HepG2 (cell line): Measurements from ENCODE around the gene GBP3. TPM values are rescaled to one million over a fixed set of nuclear protein-coding genes. Genes with fewer than 3 reads are reported as not detected.

Experiments used
- ATAC-seq: fragments of 200-7000 bp; cut with Tn5 transposase; 3 replicates; pipeline ENCODE4 v1.9.1; 2020; ENCODE audit warnings: mild to moderate bottlenecking, moderate library complexity
- BruUV-seq: library from RNA; stranded (reverse); fragments of 400-500 nt; replicated peaks from 2 replicates; lab custom pipeline; 2021; lab: Mats Ljungman, UMichigan
- CTCF ChIA-PET: fragments of 300-600 bp; formaldehyde crosslinking; extraction: SDS; loops from one replicate; lab custom pipeline; 2021; ENCODE audit warnings: low total read pairs, inconsistent platforms, low intra/inter-chr PET ratio; lab: Yijun Ruan, JAX
- POLR2A ChIA-PET: fragments of 350-600 bp; sonication (Branson Sonifier 250); formaldehyde crosslinking; loops from one replicate; lab custom pipeline; 2020; ENCODE audit warnings: antibody characterized with exemption, inconsistent platforms; lab: Yijun Ruan, JAX
- DNase-seq: peaks from one replicate; pipeline ENCODE4 v3.0.0-alpha.2; 2015; ENCODE audit warnings: low spot score
- FAIRE-seq: peaks from 3 replicates; lab custom pipeline; 2011; peaks lifted over from hg19 to GRCh38; lab: Jason Lieb, UNC
- H2AFZ ChIP-seq: one replicate; pipeline ENCODE4 v1.6.1; 2011; ENCODE audit warnings: low read length, inconsistent platforms
- H3K27ac ChIP-seq: fragments of 300-600 bp; 3 replicates; pipeline ENCODE4 v1.8.0; 2011; ENCODE audit warnings: mixed run types, mild to moderate bottlenecking, mixed read lengths, low read length, inconsistent platforms; ENCODE audit not compliant: insufficient read depth; ENCODE audit errors: extremely low read length
- H3K27me3 ChIP-seq, 2 experiments: fragments of 200-600 bp in 1 of 2; 2 replicates in 1 of 2; 3 replicates in 1 of 2; pipeline versions ENCODE4 v1.6.0 to v1.8.0; 2011; ENCODE audit warnings: low read length in 2 of 2, mild to moderate bottlenecking in 2 of 2, moderate library complexity in 2 of 2, inconsistent platforms in 1 of 2; ENCODE audit not compliant: insufficient read depth in 2 of 2, control insufficient read depth in 1 of 2
- H3K36me3 ChIP-seq, 2 experiments: fragments of 200-600 bp in 1 of 2; replicated peaks in 1 of 2; 2 replicates in 1 of 2; 3 replicates in 1 of 2; pipeline versions ENCODE4 v1.5.1 to v1.8.0; 2011; ENCODE audit warnings: low read length in 2 of 2, inconsistent platforms in 1 of 2; ENCODE audit not compliant: insufficient read depth in 2 of 2, control insufficient read depth in 1 of 2
- H3K4me1 ChIP-seq: 2 replicates; pipeline ENCODE4 v1.5.1; 2012; ENCODE audit warnings: low read length, inconsistent platforms; ENCODE audit not compliant: insufficient read depth
- H3K4me2 ChIP-seq: 2 replicates; pipeline ENCODE4 v1.6.0; 2011; ENCODE audit warnings: low read depth, low read length, inconsistent platforms
- H3K4me3 ChIP-seq, 3 experiments: fragments of 200-600 bp in 1 of 3; sonication (generic), shearing (Covaris generic) in 1 of 3; replicated peaks in 1 of 3; 2 replicates each; pipeline ENCODE4 v1.5.1; 2011 to 2016; ENCODE audit warnings: low read length in 3 of 3, inconsistent platforms in 2 of 3, low read depth in 2 of 3, mild to moderate bottlenecking in 2 of 3, control low read depth in 1 of 3, mixed read lengths in 1 of 3; ENCODE audit not compliant: insufficient read depth in 1 of 3
- H3K79me2 ChIP-seq: one replicate; pipeline ENCODE4 v1.6.1; 2011; ENCODE audit warnings: low read length, inconsistent platforms; ENCODE audit not compliant: insufficient read depth
- H3K9ac ChIP-seq: 2 replicates; pipeline ENCODE4 v1.6.0; 2011; ENCODE audit warnings: mild to moderate bottlenecking, low read depth, low read length, inconsistent platforms; ENCODE audit not compliant: insufficient read depth
- H3K9me3 ChIP-seq: 2 replicates; pipeline ENCODE4 v1.5.1; 2012; ENCODE audit warnings: mild to moderate bottlenecking, low read length
- H4K20me1 ChIP-seq: 2 replicates; pipeline ENCODE4 v1.6.0; 2011; ENCODE audit warnings: inconsistent platforms, mild to moderate bottlenecking, low read length, moderate library complexity; ENCODE audit not compliant: insufficient read depth
- AHDC1 ChIP-seq: sonication (generic); formaldehyde crosslinking; IDR thresholded peaks from 2 replicates; pipeline ENCODE4 v1.5.1; 2020; ENCODE audit warnings: mild to moderate bottlenecking, missing genetic modification reagents, borderline replicate concordance
- E2F1 ChIP-seq: sonication (generic); formaldehyde crosslinking; IDR thresholded peaks from 2 replicates; pipeline ENCODE4 v1.5.0; 2020; ENCODE audit warnings: missing genetic modification reagents
- FOXA3 ChIP-seq: IDR thresholded peaks from 2 replicates; pipeline ENCODE4 v1.6.1; 2016; ENCODE audit warnings: missing genetic modification reagents, missing compliant biosample characterization
- GLI4 ChIP-seq: sonication (generic); formaldehyde crosslinking; IDR thresholded peaks from 2 replicates; pipeline ENCODE4 v1.5.1; 2020; ENCODE audit warnings: missing genetic modification reagents, mild to moderate bottlenecking, moderate library complexity, borderline replicate concordance
- MTF1 ChIP-seq: sonication (generic); formaldehyde crosslinking; IDR thresholded peaks from 2 replicates; pipeline ENCODE4 v1.5.0; 2020; ENCODE audit warnings: missing genetic modification reagents
- MXD1 ChIP-seq: sonication (generic); formaldehyde crosslinking; IDR thresholded peaks from 2 replicates; pipeline ENCODE4 v1.4.0; 2020; ENCODE audit warnings: mild to moderate bottlenecking, missing genetic modification reagents
- MZF1 ChIP-seq: sonication (generic); formaldehyde crosslinking; IDR thresholded peaks from 2 replicates; pipeline ENCODE4 v1.8.1; 2023; ENCODE audit warnings: mild to moderate bottlenecking, missing genetic modification reagents, borderline replicate concordance
- NFATC3 ChIP-seq: sonication (generic); formaldehyde crosslinking; IDR thresholded peaks from 2 replicates; pipeline ENCODE4 v1.5.1; 2020; ENCODE audit warnings: mild to moderate bottlenecking, missing genetic modification reagents
- PPARG ChIP-seq: conservative IDR thresholded peaks from 2 replicates; pipeline ENCODE4 v1.6.1; 2016; ENCODE audit warnings: missing biosample characterization, missing genetic modification reagents
- RCOR2 ChIP-seq: IDR thresholded peaks from 2 replicates; pipeline ENCODE4 v1.6.1; 2016; ENCODE audit warnings: missing biosample characterization, missing genetic modification reagents
- SETDB1 ChIP-seq: sonication (generic); formaldehyde crosslinking; IDR thresholded peaks from 2 replicates; pipeline ENCODE4 v1.5.1; 2020; ENCODE audit warnings: missing genetic modification reagents, mild to moderate bottlenecking, borderline replicate concordance
- SMAD9 ChIP-seq: sonication (generic); formaldehyde crosslinking; IDR thresholded peaks from 2 replicates; pipeline ENCODE4 v1.5.1; 2020; ENCODE audit warnings: mild to moderate bottlenecking, missing genetic modification reagents
- ZNF235 ChIP-seq: sonication (generic); formaldehyde crosslinking; IDR thresholded peaks from 2 replicates; pipeline ENCODE4 v1.8.1; 2023; ENCODE audit warnings: mild to moderate bottlenecking, missing genetic modification reagents, borderline replicate concordance
- ZNF292 ChIP-seq: sonication (generic); formaldehyde crosslinking; IDR thresholded peaks from 2 replicates; pipeline ENCODE4 v1.8.1; 2022; ENCODE audit warnings: mild to moderate bottlenecking, low read depth, missing genetic modification reagents, borderline replicate concordance
- ZNF350 ChIP-seq: sonication (generic); formaldehyde crosslinking; IDR thresholded peaks from 2 replicates; pipeline ENCODE4 v1.4.0; 2020; ENCODE audit warnings: mild to moderate bottlenecking, low read depth, missing genetic modification reagents, borderline replicate concordance
- ZNF354B ChIP-seq: sonication (generic); formaldehyde crosslinking; IDR thresholded peaks from 2 replicates; pipeline ENCODE4 v1.8.0; 2022; ENCODE audit warnings: mild to moderate bottlenecking, missing genetic modification reagents
- ZNF782 ChIP-seq: sonication (generic); formaldehyde crosslinking; IDR thresholded peaks from 2 replicates; pipeline ENCODE4 v1.4.0; 2020; ENCODE audit warnings: missing genetic modification reagents, mild to moderate bottlenecking, borderline replicate concordance
- ZSCAN29 ChIP-seq: sonication (generic); formaldehyde crosslinking; conservative IDR thresholded peaks from 2 replicates; pipeline ENCODE4 v1.4.0; 2020; ENCODE audit warnings: mild to moderate bottlenecking, missing genetic modification reagents
- WGBS: methylation state at CpG from one replicate; pipeline ENCODE4 v1.1.6; 2017; ENCODE audit warnings: low lambda C conversion rate; 5-methylcytosine and 5-hydroxymethylcytosine counted together
- in situ Hi-C: cut with HindIII; loops from 2 replicates; pipeline ENCODE4 v1.10.0; 2017; ENCODE audit warnings: low pct_unique_long_range_greater_than_20kb; ENCODE audit not compliant: extremely low pct_ligation_motif_present
- intact Hi-C: fragments of 100-400 bp; cut with micrococcal nuclease; formaldehyde crosslinking; loops from one replicate; pipeline ENCODE4 v1.10.0; 2022; ENCODE audit not compliant: unreplicated experiment
- polyA plus RNA-seq, 8 experiments: library from polyadenylated mRNA; depleted of rRNA in 3 of 8; stranded (reverse) in 7 of 8; unstranded in 1 of 8; fragments of >200 nt; fragmentation: Illumina TruSeq in 4 of 8; extraction: Trizol in 4 of 8; gene quantifications; 2 replicates each; pipeline versions ENCODE4 v1.2.1 to v1.2.3, GENCODE V29; 2011 to 2016; ENCODE audit warnings: low read depth in 4 of 8, missing spikeins in 1 of 8, mixed read lengths in 1 of 8; ENCODE audit not compliant: insufficient read depth in 1 of 8
- total RNA-seq, 5 experiments: library from RNA; depleted of rRNA; stranded (reverse); fragments of >200 nt; fragmentation: Illumina TruSeq; extraction: Trizol; gene quantifications; 2 replicates each; pipeline ENCODE4 v1.2.3, GENCODE V29; 2016; ENCODE audit warnings: low read depth in 1 of 5

GBP3 gene
- total and polyA plus RNA-seq, 2 of the 13 experiments (the other 11 are each of a cell fraction or from before 2014, with no cell fraction given): 0.16 to 0.46 TPM

- no peaks in the 10 kb centered on the region for H4K20me1 ChIP-seq
- H3K9me3 ChIP-seq: peaks cover 18% of the 10 kb centered on the region
- H3K36me3 ChIP-seq: no peaks in the 10 kb centered on the region
- TF ChIP-seq NFATC3 (CRISPR knock-in tag): no peak
- no peak for TF ChIP-seq ZNF354B (CRISPR knock-in tag)
- no peak for TF ChIP-seq MTF1 (CRISPR knock-in tag)
- TF ChIP-seq MZF1 (CRISPR knock-in tag): no peak
- no peak for TF ChIP-seq RCOR2 (CRISPR knock-in tag)
- no peak for TF ChIP-seq ZNF782 (CRISPR knock-in tag)
- TF ChIP-seq SETDB1 (CRISPR knock-in tag): no peak
- no peak for TF ChIP-seq ZSCAN29 (CRISPR knock-in tag)
- no peak for TF ChIP-seq FOXA3 (CRISPR knock-in tag)
- TF ChIP-seq ZNF350 (CRISPR knock-in tag): no peak
- no peak for TF ChIP-seq MXD1 (CRISPR knock-in tag)
- TF ChIP-seq ZNF235: no peak
- TF ChIP-seq GLI4 (CRISPR knock-in tag): no peak
- TF ChIP-seq E2F1: no peak
- TF ChIP-seq ZNF292: no peak
- TF ChIP-seq SMAD9: no peak
- no peak for TF ChIP-seq PPARG
- TF ChIP-seq AHDC1 (CRISPR knock-in tag): no peak
- 89% methylated on average over 1 of the region's 1 CpG for WGBS
- ChIA-PET CTCF (no interaction called here), POLR2A (no interaction called here)
- peaks cover 19% of the 10 kb centered on the region for H3K4me1 ChIP-seq
- H3K27ac ChIP-seq: no peak overlapping the region
- no peak for DNase-seq
- no peak for FAIRE-seq
- in situ Hi-C loops (no loop called here), intact Hi-C loops (no loop called here)
- H2AFZ ChIP-seq: no peak overlapping the region
- H3K9ac ChIP-seq: no peak overlapping the region
- ATAC-seq: no peak
- H3K4me2 ChIP-seq: no peak overlapping the region
- no peaks in the 10 kb centered on the region for H3K27me3 ChIP-seq
- no peaks in the 10 kb centered on the region for H3K79me2 ChIP-seq
- H3K4me3 ChIP-seq: no peak overlapping the region
- BruUV-seq: no TSS peak
Observed at GRCh38 chr1:89040315-89040626, 17.6 kb upstream of the GBP3 start.
